ENCODE results near the gene PRICKLE2.
A peak's percentile ranks its signal among the peaks of the same experiment; 100 is the strongest.

PRICKLE2 gene, protein sequence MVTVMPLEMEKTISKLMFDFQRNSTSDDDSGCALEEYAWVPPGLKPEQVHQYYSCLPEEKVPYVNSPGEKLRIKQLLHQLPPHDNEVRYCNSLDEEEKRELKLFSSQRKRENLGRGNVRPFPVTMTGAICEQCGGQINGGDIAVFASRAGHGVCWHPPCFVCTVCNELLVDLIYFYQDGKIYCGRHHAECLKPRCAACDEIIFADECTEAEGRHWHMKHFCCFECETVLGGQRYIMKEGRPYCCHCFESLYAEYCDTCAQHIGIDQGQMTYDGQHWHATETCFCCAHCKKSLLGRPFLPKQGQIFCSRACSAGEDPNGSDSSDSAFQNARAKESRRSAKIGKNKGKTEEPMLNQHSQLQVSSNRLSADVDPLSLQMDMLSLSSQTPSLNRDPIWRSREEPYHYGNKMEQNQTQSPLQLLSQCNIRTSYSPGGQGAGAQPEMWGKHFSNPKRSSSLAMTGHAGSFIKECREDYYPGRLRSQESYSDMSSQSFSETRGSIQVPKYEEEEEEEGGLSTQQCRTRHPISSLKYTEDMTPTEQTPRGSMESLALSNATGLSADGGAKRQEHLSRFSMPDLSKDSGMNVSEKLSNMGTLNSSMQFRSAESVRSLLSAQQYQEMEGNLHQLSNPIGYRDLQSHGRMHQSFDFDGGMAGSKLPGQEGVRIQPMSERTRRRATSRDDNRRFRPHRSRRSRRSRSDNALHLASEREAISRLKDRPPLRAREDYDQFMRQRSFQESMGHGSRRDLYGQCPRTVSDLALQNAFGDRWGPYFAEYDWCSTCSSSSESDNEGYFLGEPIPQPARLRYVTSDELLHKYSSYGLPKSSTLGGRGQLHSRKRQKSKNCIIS

GRCh38 chr3:64224826-64225610 lies at the start of gene PRICKLE2:
TSS of gene PRICKLE2 (minus strand) at chr3:64225466. CDS start at chr3:64198927, 26,539 bp downstream.
- no peak for DNase-seq

DNA sequence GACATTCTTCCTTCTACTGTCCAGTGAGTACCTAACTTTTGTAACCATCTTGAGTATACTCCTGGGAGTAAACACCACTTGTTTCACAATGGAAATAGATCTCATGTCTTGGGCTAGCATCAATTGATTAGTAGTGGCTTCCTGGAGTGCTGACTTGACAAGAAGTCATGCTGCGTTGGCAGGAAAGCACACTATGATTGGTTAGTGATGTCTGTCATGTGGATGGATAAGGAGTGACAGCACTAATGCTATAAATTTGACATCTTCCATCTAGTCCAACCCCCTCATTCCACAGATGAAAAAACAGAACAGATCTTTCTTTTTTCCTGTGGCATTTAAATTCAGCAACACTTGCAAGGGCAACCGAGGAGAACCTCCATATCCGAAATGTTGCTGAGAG lies 47.6 kb upstream of the PRICKLE2 start:
- no peak for DNase-seq

DNA sequence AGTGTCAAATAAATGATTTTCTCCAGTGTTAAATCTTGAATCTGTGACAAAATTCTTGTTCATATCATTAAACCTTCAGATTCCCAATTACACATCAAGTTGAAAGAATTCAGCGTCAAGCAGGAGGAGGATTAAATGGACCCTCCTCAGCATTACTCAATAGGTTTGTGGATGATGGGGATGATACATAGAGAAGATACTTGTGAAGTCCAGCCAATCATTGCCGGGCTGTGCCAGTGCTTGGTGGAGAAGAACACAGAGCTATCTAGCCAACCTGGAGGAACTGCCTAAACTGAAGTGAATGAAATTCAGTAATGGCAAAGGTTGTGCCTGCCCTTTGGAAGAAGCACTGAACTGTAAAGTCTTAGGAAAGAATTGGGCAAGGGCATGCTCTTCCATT lies 47.0 kb upstream of the PRICKLE2 start:
- DNase-seq: no peak

GRCh38 chr3:64271631-64272030 lies 46.4 kb upstream of the PRICKLE2 start:
- DNase-seq: no peak

DNA sequence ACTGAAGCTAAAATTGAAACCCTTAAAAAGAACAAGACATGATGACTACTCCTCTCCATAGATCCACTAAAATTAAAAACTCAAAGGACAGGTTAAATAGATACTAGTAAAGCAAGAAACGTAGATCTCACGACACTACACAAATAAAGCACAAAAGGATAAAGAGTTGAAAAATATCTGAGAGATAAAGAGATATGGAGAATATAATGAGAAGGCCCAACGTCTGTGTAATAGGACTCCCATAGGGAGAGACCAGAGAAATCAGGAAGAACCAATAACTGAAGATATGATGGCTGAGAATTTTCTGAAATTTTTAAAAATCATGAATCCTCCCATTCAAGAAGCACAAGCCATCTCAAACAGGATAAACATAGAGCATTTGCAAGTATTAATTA lies 45.6 kb upstream of the PRICKLE2 start:
- DNase-seq: no peak

DNA sequence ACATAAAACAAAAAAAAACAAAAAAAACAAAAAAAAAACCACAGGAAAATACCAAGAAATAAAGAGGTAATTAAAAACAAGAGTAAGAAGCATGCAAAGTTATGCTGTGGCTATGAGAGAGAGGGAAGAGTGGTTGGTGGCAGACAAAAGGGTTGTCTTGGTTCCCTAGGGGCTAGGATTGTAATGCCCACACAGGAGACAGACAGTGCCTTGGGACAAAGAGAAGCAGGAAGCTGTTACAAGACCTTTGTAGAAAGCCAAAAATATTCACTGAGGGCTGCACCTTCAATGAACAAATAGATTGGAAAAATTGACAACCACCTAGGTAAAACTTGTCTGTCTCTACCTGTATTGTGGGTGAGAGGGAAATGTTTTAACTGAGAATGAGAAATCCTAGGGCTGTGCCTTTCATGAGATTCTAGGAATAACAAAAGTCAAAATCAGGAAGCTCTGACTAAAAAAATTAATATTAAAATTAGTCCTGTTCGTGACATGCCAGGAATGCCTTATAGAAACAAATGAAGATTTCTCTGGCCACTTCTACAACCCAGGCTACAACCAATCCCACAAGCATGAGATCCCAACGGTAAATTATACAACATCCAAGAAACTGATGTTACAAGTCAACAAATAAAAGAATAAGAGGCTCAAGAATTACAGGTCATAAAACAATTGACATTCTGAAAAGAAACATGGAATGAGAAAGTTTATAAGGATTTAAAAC lies 45.0 kb upstream of the PRICKLE2 start:
- peak; percentile 4 for DNase-seq

DNA sequence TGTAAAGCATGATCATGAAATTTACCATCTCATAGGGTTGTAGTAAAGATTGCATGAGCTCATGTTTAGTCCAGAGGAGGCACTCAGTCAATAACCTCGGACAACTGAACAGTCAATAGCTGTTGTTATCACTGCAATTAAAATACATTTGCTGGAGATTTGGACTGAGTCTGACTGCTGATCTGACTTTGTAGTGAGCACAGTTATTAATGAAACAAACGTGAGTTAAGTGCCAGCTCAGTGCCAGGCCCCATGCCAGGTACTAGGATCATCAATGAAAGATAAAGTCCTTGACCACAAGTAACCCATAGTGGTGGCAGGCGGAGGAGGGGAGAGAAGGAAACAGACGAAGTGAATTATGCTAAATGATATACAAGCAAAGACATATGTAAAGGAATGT lies 43.7 kb upstream of the PRICKLE2 start:
- DNase-seq: no peak

GRCh38 chr3:64267721-64268604 lies 42.7 kb upstream of the PRICKLE2 start:
- DNase-seq: peak; percentile 72

DNA sequence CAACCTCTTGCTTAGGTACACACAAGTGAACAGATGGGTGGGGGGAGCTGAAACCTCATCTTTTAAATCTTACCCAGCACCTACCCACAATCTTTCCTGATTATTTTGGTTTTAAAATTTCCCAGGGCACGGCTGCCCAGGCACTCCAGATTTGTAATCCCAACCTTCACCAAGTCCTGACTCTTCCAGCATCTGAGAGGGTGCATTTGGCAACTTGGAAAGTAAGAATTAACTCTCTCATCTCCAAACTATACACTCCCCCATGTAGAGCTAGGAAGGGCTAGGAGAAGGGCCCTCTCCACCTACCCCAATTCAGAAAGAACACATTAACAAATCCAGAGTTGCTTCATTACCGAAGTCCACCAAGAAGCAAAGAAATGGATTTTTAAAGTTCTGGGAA lies 41.7 kb upstream of the PRICKLE2 start:
- DNase-seq: peak; percentile 67

GRCh38 chr3:64266065-64266931 lies 41.0 kb upstream of the PRICKLE2 start:
- peak; percentile 47 for DNase-seq

GRCh38 chr3:64265646-64266045 lies 40.4 kb upstream of the PRICKLE2 start:
- no peak for DNase-seq

DNA sequence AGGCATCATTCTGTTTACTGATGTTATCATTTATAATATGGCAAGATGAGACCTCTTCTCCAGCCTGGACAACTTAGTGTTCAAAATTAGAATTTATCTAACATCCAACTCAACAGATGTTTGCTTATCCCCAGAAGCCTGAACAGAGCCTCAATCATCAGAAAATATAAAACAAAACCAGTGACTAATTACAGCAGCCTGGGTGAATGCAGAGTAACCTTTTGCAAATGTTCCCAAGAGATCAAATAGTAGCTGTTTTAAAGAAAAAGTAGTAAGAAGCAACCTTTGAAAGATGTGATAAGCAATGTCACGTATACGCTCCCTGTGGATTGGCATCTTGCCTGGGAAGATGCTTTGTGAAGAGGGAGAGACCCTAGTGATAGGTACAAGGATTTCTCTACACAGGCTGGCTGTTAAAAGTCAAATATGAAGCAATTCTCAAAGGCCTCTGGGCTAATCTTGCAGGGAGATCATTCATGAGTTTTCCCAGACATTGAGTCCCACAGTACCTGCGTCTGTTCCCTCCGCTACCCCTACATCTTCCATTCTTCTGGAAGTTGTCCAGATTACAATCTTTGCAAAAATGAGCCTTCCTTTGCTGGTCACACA lies 39.3 kb upstream of the PRICKLE2 start:
- peak; percentile 24 for DNase-seq

GRCh38 chr3:64262574-64263114 lies 37.4 kb upstream of the PRICKLE2 start:
- no peak for DNase-seq

DNA sequence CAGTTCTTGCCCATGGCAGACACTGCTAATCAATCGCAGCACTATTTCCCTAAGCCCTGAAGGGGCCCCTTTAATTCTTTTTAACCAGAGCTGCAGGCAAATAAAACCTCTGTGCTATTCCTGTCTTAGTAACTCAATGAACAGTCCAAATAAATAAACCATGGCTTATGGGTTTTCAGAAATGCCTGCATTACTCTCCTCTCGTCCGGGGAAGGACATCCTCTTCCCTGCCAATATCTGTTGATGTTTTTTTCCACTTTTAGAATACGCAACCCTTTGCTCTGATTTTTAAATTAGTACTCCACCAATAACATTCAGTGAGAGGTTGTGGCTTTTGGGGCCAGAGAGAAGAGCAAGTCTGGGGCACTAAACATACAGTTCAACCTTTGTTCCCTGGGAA lies 35.2 kb upstream of the PRICKLE2 start:
- no peak for DNase-seq

- no peak for DNase-seq
Observed at GRCh38 chr3:64259636-64260035, 34.4 kb upstream of the PRICKLE2 start.

- DNase-seq: no peak
Observed at GRCh38 chr3:64257100-64257755, 32.0 kb upstream of the PRICKLE2 start.

GRCh38 chr3:64255741-64256340 lies 30.6 kb upstream of the PRICKLE2 start:
- peak; percentile 28 for DNase-seq

GRCh38 chr3:64254443-64254842 lies 29.2 kb upstream of the PRICKLE2 start:
- no peak for DNase-seq

DNA sequence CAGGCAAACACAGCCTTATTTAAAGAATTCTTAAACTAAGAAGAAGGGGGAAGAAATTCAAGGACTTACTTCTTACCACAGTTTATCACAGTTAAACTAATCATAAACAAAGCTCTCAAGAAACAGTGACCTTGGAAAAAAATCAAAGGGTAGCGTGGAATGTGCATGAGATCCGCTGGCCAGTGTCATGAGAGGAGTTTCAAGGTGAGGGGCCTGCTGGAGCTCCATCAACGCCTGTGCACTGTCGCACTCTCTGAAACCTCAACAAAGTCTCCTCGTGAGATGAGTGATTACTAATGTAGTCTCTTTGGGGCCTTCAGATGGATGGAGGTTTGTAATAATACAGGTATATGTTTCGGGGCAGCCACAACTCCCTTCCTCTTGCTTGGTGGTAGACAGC lies 28.4 kb upstream of the PRICKLE2 start:
- DNase-seq: no peak

Data from NCI-H69 (cell line).